ENCODE data around the gene LMO7.

Gene LMO7

GRCh38 chr13:75643693-75644092 is 7.6 kb downstream of the LMO7 start:
- no peak for TF ChIP-seq TAF1 (IDR thresholded peaks at IDR 0.05; ENCODE audit: low read depth)
- no peak for TF ChIP-seq TCF12 (IDR thresholded peaks at IDR 0.05; ENCODE audit: low read depth)
- TF ChIP-seq EGR1 (IDR thresholded peaks at IDR 0.05): no peak
- TF ChIP-seq NFIC (IDR thresholded peaks at IDR 0.05): no peak
- TF ChIP-seq CEBPB (IDR thresholded peaks at IDR 0.05): no peak
- TF ChIP-seq TEAD4 (IDR thresholded peaks at IDR 0.05): no peak
- TF ChIP-seq, protein P1, sequence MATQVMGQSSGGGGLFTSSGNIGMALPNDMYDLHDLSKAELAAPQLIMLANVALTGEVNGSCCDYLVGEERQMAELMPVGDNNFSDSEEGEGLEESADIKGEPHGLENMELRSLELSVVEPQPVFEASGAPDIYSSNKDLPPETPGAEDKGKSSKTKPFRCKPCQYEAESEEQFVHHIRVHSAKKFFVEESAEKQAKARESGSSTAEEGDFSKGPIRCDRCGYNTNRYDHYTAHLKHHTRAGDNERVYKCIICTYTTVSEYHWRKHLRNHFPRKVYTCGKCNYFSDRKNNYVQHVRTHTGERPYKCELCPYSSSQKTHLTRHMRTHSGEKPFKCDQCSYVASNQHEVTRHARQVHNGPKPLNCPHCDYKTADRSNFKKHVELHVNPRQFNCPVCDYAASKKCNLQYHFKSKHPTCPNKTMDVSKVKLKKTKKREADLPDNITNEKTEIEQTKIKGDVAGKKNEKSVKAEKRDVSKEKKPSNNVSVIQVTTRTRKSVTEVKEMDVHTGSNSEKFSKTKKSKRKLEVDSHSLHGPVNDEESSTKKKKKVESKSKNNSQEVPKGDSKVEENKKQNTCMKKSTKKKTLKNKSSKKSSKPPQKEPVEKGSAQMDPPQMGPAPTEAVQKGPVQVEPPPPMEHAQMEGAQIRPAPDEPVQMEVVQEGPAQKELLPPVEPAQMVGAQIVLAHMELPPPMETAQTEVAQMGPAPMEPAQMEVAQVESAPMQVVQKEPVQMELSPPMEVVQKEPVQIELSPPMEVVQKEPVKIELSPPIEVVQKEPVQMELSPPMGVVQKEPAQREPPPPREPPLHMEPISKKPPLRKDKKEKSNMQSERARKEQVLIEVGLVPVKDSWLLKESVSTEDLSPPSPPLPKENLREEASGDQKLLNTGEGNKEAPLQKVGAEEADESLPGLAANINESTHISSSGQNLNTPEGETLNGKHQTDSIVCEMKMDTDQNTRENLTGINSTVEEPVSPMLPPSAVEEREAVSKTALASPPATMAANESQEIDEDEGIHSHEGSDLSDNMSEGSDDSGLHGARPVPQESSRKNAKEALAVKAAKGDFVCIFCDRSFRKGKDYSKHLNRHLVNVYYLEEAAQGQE (IDR thresholded peaks at IDR 0.05; ENCODE audit: low read depth): no peak
- no peak for TF ChIP-seq ZBTB7A (IDR thresholded peaks at IDR 0.05; ENCODE audit: low read depth)
- TF ChIP-seq, protein P2, sequence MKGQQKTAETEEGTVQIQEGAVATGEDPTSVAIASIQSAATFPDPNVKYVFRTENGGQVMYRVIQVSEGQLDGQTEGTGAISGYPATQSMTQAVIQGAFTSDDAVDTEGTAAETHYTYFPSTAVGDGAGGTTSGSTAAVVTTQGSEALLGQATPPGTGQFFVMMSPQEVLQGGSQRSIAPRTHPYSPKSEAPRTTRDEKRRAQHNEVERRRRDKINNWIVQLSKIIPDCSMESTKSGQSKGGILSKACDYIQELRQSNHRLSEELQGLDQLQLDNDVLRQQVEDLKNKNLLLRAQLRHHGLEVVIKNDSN (IDR thresholded peaks at IDR 0.05): no peak
- no peak for TF ChIP-seq RAD21 (IDR thresholded peaks at IDR 0.05; ENCODE audit: low read depth)
- no peak for TF ChIP-seq CREB1 (IDR thresholded peaks at IDR 0.05; ENCODE audit: low read depth)
- TF ChIP-seq, protein P3, sequence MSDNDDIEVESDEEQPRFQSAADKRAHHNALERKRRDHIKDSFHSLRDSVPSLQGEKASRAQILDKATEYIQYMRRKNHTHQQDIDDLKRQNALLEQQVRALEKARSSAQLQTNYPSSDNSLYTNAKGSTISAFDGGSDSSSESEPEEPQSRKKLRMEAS (IDR thresholded peaks at IDR 0.05): no peak
- TF ChIP-seq FOXM1 (IDR thresholded peaks at IDR 0.05; ENCODE audit: borderline replicate concordance, low read depth): no peak
- TF ChIP-seq YY1 (IDR thresholded peaks at IDR 0.05; ENCODE audit: low read depth): no peak
- TF ChIP-seq EP300 (IDR thresholded peaks at IDR 0.05; ENCODE audit: borderline replicate concordance): no peak

- TF ChIP-seq TEAD4 (IDR thresholded peaks at IDR 0.05): no peak
- no peak for TF ChIP-seq TAF1 (IDR thresholded peaks at IDR 0.05; ENCODE audit: low read depth)
- TF ChIP-seq, protein P2 (IDR thresholded peaks at IDR 0.05): no peak
- no peak for TF ChIP-seq EP300 (IDR thresholded peaks at IDR 0.05; ENCODE audit: borderline replicate concordance)
- TF ChIP-seq RAD21 (IDR thresholded peaks at IDR 0.05; ENCODE audit: low read depth): no peak
- TF ChIP-seq CREB1 (IDR thresholded peaks at IDR 0.05; ENCODE audit: low read depth): no peak
- TF ChIP-seq, protein P1 (IDR thresholded peaks at IDR 0.05; ENCODE audit: low read depth): no peak
- TF ChIP-seq YY1 (IDR thresholded peaks at IDR 0.05; ENCODE audit: low read depth): no peak
- no peak for TF ChIP-seq EGR1 (IDR thresholded peaks at IDR 0.05)
- TF ChIP-seq, protein P3 (IDR thresholded peaks at IDR 0.05): no peak
- TF ChIP-seq NFIC (IDR thresholded peaks at IDR 0.05): no peak
- TF ChIP-seq ZBTB7A (IDR thresholded peaks at IDR 0.05; ENCODE audit: low read depth): no peak
These were observed 9.0 kb downstream of the LMO7 start for GRCh38 chr13:75645141-75645540.

- TF ChIP-seq RAD21 (IDR thresholded peaks at IDR 0.05; ENCODE audit: low read depth) (no peak), NFIC (IDR thresholded peaks at IDR 0.05) (no peak), YY1 (IDR thresholded peaks at IDR 0.05; ENCODE audit: low read depth) (no peak), CEBPB (IDR thresholded peaks at IDR 0.05) (no peak), TAF1 (IDR thresholded peaks at IDR 0.05; ENCODE audit: low read depth) (no peak), EGR1 (IDR thresholded peaks at IDR 0.05) (no peak), ZBTB7A (IDR thresholded peaks at IDR 0.05; ENCODE audit: low read depth) (no peak), FOXM1 (IDR thresholded peaks at IDR 0.05; ENCODE audit: borderline replicate concordance, low read depth) (no peak), EP300 (IDR thresholded peaks at IDR 0.05; ENCODE audit: borderline replicate concordance) (no peak), CREB1 (IDR thresholded peaks at IDR 0.05; ENCODE audit: low read depth) (no peak), TEAD4 (IDR thresholded peaks at IDR 0.05) (no peak), TCF12 (IDR thresholded peaks at IDR 0.05; ENCODE audit: low read depth) (no peak)
- TF ChIP-seq, protein P2 (IDR thresholded peaks at IDR 0.05): no peak
- TF ChIP-seq, protein P3 (IDR thresholded peaks at IDR 0.05): no peak
- TF ChIP-seq, protein P1 (IDR thresholded peaks at IDR 0.05; ENCODE audit: low read depth): no peak
These were observed 11.1 kb downstream of the LMO7 start for GRCh38 chr13:75647126-75647784.
